DND-41 (cell line): ENCODE measurements around the gene KCNJ6.

Experiments
- EZH2 ChIP-seq: IDR thresholded peaks from 3 replicates; pipeline ENCODE4 v1.6.1; 2012; ENCODE audit warnings: borderline replicate concordance, low read depth, mild to moderate bottlenecking, moderate library complexity, low read length, inconsistent platforms; ENCODE audit not compliant: severe bottlenecking
- TF ChIP-seq, protein P1 (sequence below): IDR thresholded peaks from 2 replicates; pipeline ENCODE4 v1.5.1; 2012; ENCODE audit warnings: borderline replicate concordance, low read length, moderate library complexity, mild to moderate bottlenecking; ENCODE audit not compliant: poor library complexity, severe bottlenecking; ENCODE audit errors: extremely low read depth

- TF ChIP-seq, protein P1, sequence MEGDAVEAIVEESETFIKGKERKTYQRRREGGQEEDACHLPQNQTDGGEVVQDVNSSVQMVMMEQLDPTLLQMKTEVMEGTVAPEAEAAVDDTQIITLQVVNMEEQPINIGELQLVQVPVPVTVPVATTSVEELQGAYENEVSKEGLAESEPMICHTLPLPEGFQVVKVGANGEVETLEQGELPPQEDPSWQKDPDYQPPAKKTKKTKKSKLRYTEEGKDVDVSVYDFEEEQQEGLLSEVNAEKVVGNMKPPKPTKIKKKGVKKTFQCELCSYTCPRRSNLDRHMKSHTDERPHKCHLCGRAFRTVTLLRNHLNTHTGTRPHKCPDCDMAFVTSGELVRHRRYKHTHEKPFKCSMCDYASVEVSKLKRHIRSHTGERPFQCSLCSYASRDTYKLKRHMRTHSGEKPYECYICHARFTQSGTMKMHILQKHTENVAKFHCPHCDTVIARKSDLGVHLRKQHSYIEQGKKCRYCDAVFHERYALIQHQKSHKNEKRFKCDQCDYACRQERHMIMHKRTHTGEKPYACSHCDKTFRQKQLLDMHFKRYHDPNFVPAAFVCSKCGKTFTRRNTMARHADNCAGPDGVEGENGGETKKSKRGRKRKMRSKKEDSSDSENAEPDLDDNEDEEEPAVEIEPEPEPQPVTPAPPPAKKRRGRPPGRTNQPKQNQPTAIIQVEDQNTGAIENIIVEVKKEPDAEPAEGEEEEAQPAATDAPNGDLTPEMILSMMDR, result no peak
- TF ChIP-seq EZH2, result no peak
These were observed 183.3 kb downstream of the KCNJ6 start for GRCh38 chr21:37732927-37733326.
